GM19035 (cell line): Measurements from ENCODE around the gene STK11IP.
"Not testable (repeated sequence)": the region's sequence is repeated elsewhere in the genome, so short reads cannot be mapped to it uniquely, and the experiment has no call there.

Source experiments
- ATAC-seq: cut with Tn5 transposase; IDR thresholded peaks from one replicate; pipeline ENCODE4 v1.9.1; 2021; ENCODE audit not compliant: unreplicated experiment

STK11IP gene

GRCh38 chr2:219644801-219645480 lies 47.3 kb downstream of the STK11IP start:
- no peak for ATAC-seq

GRCh38 chr2:219645631-219646527 lies 48.2 kb downstream of the STK11IP start:
- ATAC-seq, result no peak

GRCh38 chr2:219648176-219648575 lies 50.5 kb downstream of the STK11IP start:
- no peak for ATAC-seq

GRCh38 chr2:219648963-219649362 lies 51.3 kb downstream of the STK11IP start:
- ATAC-seq, result no peak

GRCh38 chr2:219650426-219651248 lies 53.0 kb downstream of the STK11IP start:
- ATAC-seq, result no peak

GRCh38 chr2:219651656-219652055 lies 54.0 kb downstream of the STK11IP start:
- ATAC-seq, result not testable (repeated sequence)

GRCh38 chr2:219656526-219656925 lies 58.9 kb downstream of the STK11IP start:
- ATAC-seq, result no peak

- ATAC-seq, result no peak
Observed at GRCh38 chr2:219658196-219658846, 60.7 kb downstream of the STK11IP start.

GRCh38 chr2:219658874-219659273 lies 61.2 kb downstream of the STK11IP start:
- ATAC-seq, result no peak

GRCh38 chr2:219661197-219661954 lies 63.7 kb downstream of the STK11IP start:
- peak; percentile 90 for ATAC-seq

GRCh38 chr2:219661955-219662395 lies 64.3 kb downstream of the STK11IP start:
- ATAC-seq, result peak; percentile 28

- no peak for ATAC-seq
Observed at GRCh38 chr2:219662566-219662965, 64.9 kb downstream of the STK11IP start.

- ATAC-seq, result no peak
Observed at GRCh38 chr2:219663116-219663762, 65.6 kb downstream of the STK11IP start.

- no peak for ATAC-seq
Observed at GRCh38 chr2:219664041-219664440, 66.4 kb downstream of the STK11IP start.

- no peak for ATAC-seq
Observed at GRCh38 chr2:219664944-219665343, 67.3 kb downstream of the STK11IP start.

- no peak for ATAC-seq
Observed at GRCh38 chr2:219665926-219666325, 68.3 kb downstream of the STK11IP start.
